SW480 (cell line): ENCODE data around the gene RBM45.
A peak's percentile ranks its signal among the peaks of the same experiment; 100 is the strongest.
"Not testable (repeated sequence)": the region's sequence is repeated elsewhere in the genome, so short reads cannot be mapped to it uniquely, and the experiment has no call there.

Experiments
- DNase-seq: peaks from one replicate; pipeline ENCODE4 v3.0.0-alpha.2; 2016; ENCODE audit warnings: low spot score

RBM45 gene, protein sequence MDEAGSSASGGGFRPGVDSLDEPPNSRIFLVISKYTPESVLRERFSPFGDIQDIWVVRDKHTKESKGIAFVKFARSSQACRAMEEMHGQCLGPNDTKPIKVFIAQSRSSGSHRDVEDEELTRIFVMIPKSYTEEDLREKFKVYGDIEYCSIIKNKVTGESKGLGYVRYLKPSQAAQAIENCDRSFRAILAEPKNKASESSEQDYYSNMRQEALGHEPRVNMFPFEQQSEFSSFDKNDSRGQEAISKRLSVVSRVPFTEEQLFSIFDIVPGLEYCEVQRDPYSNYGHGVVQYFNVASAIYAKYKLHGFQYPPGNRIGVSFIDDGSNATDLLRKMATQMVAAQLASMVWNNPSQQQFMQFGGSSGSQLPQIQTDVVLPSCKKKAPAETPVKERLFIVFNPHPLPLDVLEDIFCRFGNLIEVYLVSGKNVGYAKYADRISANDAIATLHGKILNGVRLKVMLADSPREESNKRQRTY

DNA sequence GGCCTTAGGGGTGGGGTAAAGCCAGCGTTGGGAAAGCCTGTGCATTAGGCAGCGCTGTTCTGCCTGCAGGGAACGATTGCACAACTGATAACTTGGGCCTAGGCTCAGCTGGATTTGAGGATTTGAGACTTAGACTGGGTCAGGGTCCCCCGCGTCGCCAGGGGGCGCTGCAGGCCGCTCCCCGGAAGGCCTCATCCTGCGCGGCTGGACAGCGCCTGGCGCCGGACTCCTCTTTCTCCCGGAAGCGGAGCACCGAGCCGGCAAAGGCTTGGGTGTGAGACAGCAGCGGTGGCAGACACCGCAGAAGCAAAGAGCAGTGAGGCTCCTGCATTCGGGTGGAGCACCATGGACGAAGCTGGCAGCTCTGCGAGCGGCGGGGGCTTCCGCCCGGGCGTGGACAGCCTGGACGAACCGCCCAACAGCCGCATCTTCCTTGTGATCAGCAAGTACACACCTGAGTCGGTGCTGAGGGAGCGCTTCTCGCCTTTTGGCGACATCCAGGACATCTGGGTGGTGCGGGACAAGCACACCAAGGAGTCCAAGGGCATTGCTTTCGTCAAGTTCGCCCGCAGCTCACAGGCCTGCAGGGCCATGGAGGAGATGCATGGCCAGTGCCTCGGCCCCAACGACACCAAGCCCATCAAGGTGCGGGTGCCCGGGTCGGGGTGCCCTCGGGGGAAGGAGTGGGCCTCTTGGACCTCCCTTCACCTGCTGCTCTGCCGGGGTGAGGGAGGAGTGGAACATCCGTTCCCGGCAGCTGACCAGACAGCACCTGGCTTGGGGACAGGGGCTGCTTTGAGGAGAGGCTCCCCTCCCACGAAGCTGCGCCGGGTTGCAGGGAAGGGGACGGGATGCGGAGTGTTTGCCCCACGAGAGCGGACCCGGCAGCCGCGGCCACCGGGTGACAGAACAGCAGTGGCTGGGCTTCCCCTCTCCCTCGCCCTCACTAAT is at the start of gene RBM45:
Gene RBM45 (plus strand): TSS at position 236 of the 951 bp plus-strand sequence. CDS start 110 bp downstream, at position 346.
- DNase-seq: peak; percentile 92

DNA sequence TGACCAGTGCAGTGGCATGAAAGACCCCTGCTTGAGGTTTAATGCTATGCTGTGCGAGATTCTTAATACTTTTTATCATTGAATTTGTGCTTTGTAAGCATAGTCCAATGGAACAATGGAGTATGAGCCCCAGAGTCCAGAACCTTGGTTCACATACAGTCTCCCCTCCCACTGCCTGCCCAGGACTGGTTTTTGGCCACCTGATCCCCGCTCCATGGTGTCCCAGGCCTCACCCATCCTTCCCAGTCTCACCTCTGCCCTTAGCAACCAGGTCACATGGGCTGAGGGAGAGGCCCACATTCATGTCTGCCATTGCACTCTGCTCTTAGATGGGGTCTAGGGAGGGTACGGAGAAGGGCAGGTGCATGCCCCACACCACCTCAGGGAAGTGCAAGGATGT is 45.9 kb upstream of the RBM45 start:
- no peak for DNase-seq

DNA sequence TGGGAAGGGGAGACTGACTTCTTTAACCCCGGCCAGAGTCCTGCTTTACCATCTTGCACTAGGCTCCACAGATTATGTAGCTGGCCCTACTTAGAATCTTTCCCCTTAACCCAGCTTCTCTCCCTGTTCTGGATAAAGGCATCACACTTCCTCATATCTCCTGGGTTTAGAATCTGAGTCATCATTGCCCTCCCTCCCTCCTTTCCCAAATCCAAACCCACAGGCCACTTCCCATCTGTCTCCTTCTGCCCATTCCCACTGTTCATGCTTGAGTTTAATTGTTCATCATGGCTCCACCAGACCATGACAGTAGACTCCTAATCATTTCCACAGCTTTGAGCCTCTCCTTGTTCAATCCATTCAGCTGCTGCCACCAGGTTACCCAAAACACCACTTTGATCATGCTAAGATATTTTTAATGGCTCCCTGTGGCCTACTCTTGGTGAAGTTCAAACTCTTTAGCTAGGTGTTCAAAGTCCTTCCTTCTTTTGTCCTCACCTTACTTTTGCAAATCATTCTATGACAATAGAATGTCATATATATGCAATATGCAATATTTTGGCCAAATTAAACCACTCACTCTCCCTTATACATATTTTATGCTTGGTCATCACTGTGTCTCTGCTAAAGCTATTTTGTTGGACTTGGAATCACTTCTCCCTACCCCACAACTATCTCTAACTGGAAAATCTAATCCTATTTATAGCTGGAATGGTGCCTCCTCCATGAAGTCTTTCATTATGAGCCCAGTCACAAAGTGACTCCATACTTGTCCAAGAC is 45.2 kb upstream of the RBM45 start:
- DNase-seq: no peak

DNA sequence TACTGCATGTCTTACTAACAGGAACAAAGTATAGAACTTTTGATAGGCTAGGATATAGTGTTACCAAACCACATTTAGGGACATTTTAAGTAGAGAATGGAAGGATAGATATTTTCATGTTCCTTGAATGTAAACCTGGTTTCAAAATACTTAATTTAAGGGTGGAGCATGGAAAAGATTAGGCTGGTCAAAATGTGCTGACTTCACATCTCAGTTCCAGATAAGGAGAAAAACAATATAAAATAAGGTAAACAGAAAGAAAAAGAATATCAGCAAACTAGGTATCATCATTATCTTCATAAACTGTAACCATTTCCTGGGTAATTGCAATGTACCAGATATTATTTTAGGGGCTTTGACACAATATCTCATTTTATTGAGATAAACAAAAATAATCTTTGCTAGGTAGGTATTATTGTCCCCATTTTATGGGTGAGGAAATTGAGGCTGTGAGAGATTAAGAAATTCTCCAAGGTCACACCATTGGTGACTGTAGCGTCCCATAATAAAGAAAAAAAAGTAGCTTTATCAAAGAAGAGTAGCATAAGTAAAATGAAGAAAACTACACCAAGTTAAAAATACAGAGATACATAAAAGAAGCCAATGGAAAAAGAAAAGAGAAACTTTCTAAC is 43.3 kb upstream of the RBM45 start:
- no peak for DNase-seq

DNA sequence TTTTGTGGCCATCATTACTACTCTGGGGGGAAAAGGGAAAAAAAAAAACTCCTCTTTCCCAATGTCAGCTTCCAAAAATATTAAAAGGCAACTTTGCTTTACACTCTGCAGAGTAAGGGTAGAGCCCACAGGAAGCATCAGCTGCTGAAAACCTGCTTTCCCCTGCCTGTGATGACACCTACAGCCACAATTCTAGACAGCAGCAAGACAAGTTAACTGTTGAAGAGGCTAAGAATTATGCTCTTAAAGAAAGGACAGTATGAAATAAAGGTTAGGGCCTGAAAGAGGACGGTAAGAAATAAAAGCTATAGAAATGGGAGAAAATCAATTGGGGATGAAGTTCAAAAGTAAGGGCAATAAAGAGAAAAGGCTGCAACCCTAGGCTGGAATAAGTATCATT is 42.7 kb upstream of the RBM45 start:
- peak; percentile 4 for DNase-seq

DNA sequence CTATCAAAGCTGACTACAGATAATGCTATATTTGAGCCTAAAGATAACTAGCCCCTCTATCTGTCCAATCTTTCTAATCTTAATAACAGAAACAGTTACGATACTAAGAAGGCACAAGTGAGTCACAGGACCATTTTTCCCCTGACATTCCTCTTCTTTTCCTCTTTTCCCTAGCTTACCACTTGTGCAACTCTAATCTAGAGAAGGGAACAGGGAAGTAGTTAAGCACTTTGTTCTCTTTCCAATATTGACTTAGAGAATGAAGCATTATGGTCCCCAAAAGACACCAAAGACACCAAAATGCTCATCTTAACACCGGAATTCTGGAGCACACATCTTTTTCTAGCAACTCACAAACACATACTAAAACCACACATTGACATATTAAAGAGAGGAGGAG is 41.4 kb upstream of the RBM45 start:
- DNase-seq: peak; percentile 3

DNA sequence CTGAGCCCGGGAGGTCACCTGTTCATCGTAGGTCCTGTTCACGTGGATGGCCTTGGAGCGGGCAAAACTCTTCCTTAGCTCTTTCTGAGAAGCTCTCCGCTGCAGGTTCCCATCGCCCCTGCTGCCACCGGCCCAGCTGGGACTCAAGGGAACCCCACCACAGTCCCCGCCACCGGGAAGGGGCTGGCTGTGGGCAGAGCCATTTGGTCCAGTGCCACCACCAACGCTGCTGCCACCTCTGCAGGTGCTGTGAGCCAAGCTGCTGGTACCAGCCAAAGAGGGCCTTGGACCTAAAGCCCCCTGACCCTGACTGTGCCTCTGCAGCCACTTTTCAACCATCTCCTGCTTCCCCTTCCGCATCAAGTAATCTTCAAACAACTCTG is 40.2 kb upstream of the RBM45 start:
- DNase-seq: no peak

DNA sequence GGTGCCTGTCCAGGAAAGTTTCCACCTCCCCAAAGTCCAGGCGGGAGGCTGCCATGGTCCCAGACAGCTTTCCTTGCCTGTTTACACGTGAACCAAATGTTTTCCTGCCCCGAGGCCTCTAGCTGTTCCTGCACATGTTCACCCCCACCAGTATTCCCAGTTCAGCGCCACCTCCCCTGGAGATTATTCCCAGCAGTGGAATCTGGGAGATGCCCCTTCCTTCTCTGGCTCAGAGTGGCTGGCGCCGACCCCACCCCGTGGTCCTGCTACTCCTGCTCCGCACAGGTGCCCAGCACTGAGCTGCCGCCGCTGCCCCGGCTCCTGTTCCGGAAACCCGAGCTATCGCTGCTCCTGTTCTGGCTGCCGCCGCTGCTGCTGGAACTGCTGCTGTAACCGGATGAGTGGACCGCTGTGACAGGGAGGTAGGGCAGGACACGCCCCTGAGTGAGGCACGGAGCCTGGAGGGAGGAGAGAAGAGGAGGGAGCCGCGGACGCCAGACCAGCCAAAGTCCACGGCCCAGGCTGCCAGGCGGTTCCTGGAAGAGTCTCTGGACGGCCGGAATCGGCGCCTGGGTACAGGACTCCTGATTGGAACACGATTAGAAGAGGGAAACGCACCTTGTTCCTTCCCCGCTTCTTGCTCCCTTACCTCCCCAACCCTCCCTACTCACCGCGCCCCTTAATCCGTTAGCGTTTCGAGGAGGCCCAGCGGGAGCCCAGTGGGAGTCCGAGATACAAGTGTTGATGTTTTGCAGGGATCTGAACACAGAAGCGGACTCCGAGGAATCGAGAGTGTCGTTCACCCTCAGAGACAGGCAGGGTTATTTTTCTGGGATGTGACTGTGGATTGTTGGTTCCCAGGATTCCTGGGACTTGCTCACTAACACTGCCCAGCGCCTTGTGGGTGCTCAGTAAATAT is 39.6 kb upstream of the RBM45 start, which contains the start of gene PDE11A:
Gene PDE11A (minus strand): TSS at position 395 of the 919 bp plus-strand sequence. CDS start 340 bp downstream, at position 55.
- peak; percentile 93 for DNase-seq

DNA sequence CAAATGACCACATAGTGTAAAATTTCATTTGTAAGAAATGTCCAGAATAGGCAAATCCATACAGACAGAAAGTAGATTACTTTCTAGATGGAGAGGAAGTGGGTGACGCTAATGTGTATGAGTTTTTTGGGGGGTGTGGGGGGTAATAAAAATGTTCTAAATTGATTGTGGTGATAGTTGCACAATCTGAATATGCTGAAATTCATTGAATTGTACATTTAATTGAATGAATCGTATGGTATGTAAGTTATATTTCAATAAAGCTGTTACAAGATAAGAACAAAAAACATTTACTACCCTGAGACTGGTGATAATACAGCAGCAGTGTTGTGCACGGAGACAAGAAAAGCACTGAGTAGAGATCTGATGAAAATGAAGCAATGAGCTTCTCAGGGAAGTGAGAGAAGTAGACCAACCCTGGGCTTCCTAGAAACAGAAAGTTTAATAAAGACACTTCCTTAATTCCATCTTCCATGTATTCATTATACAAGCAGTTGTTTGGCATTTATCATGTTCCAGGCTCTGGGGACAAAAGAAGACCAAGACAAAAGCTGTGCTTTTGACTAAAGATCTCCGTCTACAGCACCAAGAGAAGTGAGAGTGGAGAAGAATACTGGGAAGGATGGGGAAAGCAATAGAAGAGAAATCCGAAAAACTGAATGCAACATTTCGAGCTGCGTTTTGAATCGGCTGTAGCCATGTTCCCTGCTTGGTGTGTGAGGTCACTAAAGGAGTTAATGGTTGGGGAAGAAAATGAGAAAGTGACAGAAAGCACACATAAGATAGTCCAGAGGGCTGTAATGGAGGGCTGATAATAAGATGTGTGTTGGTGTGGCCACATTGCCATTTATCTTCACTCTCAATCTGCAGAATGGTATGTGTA is 37.9 kb upstream of the RBM45 start:
- peak; percentile 27 for DNase-seq

DNA sequence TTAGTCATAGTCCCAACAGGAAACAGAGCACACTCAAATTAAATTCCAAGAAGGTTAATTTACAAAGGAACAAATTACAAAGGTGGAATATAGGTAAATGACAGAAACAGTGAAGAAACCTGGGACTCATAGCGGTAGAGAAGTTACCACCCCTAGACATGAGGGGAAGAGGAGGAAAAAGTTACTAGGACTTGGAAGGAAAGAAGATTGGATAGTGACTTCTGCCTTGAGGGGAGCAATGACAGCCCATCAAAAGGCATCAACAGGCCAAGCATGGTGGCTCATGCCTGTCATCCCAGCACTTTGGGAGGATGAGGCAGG is 37.3 kb upstream of the RBM45 start:
- DNase-seq: no peak

DNA sequence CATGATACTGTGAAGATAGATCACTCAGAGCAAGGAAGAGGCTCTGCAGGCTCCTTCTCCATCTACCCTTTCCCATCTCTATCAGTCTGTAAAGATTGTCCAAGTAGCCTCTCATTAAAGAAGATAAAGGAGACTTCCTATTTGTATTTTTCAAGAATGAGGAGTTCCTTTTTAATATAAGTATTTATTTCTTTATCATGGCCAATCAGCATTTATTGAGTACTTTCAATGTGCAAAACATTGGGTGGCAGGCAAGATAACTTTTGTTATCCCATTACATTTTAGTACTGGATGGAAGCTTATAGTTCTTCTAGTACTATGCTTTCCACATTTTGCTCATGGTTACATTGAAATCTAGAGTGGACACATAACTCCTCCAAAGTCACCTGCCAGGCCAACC is 36.1 kb upstream of the RBM45 start:
- no peak for DNase-seq

DNA sequence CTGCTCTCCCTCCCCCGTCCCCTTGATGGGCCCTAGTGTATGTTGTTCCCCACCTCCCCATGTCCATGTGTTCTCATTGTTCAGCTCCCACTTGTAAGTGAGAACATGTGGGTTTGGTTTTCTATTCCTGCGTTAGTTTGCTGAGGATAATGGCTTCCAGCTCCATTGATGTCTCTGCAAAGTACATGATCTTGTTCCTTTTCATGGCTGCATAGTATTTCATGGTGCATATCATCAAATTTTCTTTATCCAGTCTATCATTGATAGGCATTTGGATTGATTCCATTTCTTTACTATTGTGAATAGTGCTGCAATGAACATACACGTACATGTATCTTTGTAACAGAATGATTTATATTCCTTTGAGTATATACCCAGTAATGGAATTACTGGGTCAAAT is 33.0 kb upstream of the RBM45 start:
- not testable (repeated sequence) for DNase-seq

DNA sequence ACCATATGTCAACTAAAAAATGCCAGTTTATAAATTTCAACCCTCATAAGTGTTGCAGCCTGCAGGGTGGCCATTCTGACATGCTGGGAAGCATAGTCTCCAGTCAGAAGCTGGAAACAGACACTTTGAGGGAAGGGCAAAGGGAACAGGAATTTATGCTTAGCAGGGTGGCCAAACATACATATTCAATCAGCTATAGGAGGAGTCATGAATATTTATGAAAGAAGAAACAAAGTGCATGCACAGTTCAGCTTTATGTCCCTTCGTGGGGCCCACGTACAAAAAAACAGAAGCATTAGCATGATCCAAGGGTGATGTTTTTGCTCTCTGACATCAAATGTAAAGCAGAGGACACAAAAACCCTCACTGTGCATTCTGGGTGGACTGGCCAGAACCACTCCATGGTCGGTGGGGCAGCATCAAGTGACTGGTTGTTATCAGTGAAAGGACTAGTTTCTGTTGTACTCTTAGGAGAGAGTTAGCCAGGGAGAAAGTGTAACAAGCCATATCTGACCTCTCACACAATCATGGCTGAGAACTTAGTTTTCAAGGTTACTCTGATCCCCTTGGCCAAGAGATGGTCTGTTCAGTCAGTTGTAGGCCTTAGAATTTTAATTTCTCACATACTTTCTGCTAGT is 29.7 kb upstream of the RBM45 start:
- DNase-seq: no peak

DNA sequence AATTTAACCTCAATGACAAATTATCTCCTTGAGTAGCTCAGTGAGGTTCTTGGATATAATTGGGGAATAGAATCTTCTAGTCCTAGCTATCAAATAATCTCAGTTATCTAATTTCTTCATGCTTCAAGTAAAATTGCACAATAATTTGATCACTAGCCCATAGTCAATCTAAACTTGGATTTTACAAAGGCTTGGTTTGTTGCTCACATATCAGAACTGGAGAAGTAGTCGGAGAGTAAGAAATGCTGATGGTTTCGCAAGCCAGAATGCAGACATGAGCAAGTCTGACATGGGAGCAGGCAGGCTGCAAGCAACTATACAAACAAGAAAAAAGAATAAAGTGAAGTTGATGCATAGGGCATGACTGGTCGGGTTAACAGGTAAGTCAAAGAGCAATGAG is 28.0 kb upstream of the RBM45 start:
- no peak for DNase-seq

DNA sequence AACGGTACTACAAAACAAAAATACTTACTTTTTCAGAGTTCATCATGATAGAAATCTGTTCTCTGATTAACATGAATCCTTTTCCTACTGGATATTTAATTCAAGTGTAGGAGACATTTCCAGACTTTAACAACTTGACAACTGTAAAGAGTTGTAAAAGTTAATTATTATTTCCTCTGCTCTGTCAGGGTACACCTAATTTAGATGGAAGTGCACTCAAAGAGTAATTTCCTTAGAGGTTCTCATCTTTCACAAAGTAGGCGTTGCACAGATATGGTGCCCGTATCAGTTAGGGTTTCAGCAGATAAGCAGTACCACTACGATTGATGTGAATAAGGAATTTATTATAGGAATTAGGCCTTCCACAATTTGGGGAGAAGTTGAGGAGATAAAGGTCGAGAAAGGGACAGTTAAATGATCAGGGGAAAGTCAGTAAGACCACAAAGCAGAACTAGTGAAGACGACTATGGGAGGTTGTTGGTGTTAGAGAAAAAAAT is 23.4 kb upstream of the RBM45 start:
- DNase-seq: no peak

DNA sequence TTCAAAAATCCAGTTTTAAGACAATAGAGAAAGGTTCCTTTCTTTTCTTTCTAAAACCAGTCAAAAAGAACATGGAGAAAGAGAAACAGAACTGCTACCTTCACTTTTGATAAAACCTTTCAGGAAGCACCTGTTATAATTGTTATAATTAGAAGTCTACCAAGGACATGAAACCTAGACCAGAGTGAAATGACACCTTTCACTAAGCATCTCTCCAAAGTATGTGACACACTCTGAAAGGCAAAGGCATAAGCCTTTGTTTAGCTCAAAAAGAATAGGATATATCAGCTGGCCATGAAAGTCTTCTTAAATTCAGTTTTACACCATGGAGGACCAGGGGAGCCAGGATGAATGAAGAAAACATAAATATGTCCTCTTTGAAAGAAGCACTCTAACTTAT is 18.8 kb upstream of the RBM45 start:
- no peak for DNase-seq

DNA sequence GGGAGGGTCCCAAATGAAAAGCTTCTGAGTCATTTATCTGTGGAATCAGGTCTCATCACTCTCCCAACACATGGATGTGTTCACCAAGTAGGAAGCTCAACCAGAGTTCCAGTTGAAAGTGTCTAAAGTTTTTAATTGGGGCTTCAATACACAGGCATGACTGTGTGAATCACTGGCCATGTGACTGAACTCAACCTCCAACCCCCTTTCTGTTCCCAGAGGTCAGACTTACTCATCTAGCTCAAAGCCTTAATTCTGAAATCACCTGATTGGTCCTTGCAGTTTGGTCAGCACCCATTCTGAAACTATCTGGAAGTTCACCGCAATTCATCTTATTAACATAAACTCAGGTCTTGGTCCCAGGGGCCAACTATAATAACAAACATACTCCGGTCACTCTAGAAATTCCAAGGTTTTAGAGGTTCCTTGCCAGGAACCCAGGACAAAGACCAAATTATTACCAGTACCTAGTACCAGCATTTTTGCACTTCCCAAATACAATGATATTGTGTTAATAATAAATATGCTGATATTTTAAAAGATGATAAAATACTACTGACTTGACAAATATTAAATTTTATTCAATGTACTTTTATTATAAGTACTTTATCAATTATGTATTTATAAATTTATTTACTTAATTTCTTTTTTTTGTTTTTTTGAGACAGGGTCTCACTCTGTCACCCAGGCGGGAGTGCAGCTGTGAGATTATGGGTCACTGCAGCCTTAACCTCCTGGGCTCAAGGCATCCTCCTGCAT is 10.7 kb upstream of the RBM45 start:
- DNase-seq: peak; percentile 8

DNA sequence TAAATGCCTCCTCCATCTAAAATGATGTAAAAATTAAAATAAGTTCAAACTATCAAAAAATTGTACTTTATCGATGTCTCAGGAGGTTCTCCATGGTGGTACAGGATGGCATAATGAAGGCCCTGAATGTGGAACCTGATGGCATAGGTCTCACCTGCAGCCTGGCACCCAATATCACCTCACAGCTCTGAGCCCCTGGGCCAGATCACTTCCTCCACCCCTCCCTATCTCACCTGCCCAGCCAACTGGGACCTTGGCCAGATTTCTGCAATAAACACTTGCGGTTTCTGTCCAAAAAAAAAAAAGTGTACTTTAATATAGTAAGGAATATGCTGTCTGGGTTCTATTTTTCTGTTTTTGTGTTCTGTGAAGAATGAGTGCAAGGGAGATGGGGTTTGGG is 6.7 kb upstream of the RBM45 start:
- DNase-seq: no peak
